Fibroblast of the aortic adventitia (primary cell): ENCODE data around the gene SLC1A7. TPM values are rescaled to one million over a fixed set of nuclear protein-coding genes. Genes with fewer than 3 reads are reported as not detected.
A peak's percentile ranks its signal among the peaks of the same experiment; 100 is the strongest.

Experiments
- DNase-seq: peaks from one replicate; pipeline ENCODE4 v3.0.0-alpha.2; 2010; ENCODE audit warnings: low read depth
- H3K4me3 ChIP-seq: 2 replicates; pipeline ENCODE4 v1.5.1; 2011; ENCODE audit warnings: low read depth, mild to moderate bottlenecking, control low read depth, low read length, moderate library complexity
- total RNA-seq: library from RNA; depleted of rRNA; stranded (reverse); fragments of >200 nt; gene quantifications from 2 replicates; pipeline ENCODE4 v1.2.3, GENCODE V29; 2012; ENCODE audit warnings: low replicate concordance
- TF ChIP-seq, protein P1 (sequence below): IDR thresholded peaks from 2 replicates; pipeline ENCODE4 v1.5.1; 2011; ENCODE audit warnings: mild to moderate bottlenecking, low read length, control low read depth, inconsistent platforms; ENCODE audit not compliant: insufficient read depth

Gene SLC1A7
- total RNA-seq, 1 donor: 3.8 TPM

DNA sequence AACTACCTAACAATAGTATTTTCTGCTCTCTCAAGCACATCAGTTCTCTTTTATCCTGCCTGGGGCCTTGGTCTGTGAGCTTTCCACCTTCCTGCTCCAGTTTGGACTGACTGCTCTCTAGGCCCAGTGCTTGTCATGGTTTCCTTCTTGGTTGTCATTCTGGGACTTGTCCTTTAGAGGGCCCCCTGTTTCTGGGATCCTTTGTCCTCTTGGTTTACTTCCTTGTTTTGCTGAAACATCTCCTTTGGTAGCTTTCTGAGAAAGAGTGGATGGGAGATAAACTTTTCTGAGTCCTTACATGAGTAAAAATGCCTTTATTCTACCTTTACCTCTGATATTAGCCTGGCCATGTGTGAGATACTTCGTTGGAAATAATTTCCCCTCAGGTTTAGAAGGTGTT lies 4.7 kb downstream of the SLC1A7 start:
- DNase-seq: no peak

DNA sequence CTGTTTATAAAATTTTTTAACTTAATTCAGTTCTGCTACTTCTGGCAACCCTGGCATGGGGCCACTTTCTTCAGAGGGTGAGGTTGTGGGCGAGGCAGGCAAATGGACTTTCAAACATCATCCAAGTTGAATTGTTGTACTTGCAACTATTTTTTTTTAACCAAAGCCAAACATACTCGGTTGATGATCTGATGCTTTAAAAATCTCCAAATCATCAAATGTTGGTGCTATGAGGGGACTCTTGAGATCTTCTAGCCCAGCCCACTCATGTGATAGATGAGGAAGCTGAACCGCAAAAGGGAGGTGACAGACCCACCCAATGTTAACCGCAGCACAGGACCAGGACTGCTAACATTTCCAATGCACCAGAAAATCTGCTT lies 6.7 kb downstream of the SLC1A7 start:
- peak; percentile 98 for DNase-seq
- no peak overlapping the region for H3K4me3 ChIP-seq
- TF ChIP-seq, protein P1, sequence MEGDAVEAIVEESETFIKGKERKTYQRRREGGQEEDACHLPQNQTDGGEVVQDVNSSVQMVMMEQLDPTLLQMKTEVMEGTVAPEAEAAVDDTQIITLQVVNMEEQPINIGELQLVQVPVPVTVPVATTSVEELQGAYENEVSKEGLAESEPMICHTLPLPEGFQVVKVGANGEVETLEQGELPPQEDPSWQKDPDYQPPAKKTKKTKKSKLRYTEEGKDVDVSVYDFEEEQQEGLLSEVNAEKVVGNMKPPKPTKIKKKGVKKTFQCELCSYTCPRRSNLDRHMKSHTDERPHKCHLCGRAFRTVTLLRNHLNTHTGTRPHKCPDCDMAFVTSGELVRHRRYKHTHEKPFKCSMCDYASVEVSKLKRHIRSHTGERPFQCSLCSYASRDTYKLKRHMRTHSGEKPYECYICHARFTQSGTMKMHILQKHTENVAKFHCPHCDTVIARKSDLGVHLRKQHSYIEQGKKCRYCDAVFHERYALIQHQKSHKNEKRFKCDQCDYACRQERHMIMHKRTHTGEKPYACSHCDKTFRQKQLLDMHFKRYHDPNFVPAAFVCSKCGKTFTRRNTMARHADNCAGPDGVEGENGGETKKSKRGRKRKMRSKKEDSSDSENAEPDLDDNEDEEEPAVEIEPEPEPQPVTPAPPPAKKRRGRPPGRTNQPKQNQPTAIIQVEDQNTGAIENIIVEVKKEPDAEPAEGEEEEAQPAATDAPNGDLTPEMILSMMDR: no peak

More for the DNA sequence above, 4.7 kb downstream of the SLC1A7 start:
- no peak overlapping the region for H3K4me3 ChIP-seq
- TF ChIP-seq, protein P1: no peak

DNA sequence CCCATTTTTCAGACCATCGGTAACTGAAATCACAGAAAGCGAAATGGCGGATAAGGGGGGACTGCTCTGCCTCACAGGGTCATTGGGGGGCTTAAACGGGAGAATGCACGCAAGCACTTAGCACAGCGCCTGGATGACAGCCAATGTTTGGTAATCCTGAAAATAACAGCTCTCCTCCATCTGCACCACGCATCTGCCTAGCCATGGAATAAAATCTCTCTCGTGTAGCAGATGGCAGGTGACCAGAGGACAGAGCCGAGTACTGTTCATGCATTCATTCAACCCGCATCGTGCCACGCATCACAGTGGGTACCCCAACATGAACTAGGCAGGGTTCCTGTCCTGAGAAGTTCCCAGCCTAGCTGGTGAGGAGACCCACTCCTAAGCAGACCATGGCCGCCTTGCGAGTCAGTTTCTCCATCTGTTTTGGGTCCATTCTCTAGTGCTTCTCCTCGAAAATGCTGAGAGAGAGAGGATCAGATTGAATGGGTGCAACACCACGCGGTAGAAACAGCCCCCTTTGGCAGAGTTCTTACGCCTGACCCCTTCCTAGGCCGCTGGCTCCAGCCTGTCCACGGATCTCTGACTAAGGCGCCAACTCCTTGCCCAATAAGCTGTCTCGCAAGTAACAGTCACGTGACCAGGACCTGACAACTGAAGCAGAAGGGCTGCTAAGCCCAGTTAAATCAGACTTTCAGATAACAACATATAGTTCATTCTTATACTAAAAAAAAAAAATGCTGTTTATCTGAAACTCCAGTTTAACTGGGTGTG lies 7.3 kb downstream of the SLC1A7 start:
- DNase-seq: peak; percentile 98
- no peak overlapping the region for H3K4me3 ChIP-seq
- TF ChIP-seq, protein P1: no peak

DNA sequence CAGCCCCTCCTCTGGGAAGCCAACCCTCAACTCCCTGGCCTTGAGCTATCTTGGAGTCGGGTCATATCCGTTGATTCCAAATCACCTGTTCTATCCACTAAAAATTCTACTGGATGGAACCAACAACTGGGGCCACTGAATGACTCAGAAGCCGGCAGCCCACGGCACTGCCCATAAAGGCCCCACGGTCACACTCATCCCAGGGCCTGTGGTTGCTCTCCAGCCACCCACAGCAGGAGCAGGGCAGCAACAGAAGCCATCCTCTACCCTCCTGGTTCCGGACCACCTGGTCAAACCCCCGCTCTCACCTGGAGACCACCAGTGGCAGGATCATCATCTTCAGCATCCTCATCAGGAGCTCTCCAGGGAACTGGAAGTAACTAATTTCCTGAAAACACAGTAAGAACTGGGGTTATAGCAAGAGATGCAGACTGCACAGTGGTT lies 8.4 kb downstream of the SLC1A7 start:
- no peak overlapping the region for H3K4me3 ChIP-seq
- TF ChIP-seq, protein P1: no peak
- DNase-seq: no peak

DNA sequence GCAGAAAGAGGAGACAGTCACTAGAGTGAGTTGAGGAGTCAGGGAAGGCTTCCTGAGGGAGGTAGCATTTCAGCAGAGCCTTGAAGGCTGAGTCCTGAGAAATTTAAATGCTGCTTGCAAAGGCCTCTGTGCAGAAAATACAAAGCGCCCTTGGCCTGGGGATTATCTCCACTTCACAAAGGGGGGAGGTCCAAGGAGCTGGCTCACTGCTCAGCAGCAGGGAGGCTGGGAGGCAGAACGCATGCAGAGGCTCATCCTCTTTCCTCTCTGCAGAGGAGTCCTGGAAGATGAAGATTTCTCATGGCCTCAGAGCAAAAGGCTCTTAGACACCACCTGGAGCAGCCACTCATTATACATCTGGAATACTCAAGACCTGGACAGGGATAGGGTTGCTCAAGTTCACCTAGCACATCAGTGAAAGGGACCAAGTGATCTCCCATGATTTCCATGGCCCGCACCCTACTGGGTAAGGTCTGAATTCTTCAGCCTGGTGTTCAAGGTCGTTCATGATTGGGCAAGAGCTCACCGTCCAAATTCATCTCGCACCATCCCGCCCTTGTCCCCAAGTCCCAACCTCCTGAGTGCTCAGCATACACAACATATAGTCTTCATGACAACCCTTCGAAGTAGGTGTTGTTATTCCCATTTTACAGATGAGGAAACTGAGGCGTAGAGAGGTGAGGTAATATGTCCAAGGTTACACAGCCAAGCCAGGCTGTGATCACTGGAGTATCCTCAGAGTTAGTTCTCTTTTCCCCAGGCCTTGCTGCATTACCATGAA lies 9.0 kb downstream of the SLC1A7 start:
- no peak for DNase-seq
- no peak overlapping the region for H3K4me3 ChIP-seq
- TF ChIP-seq, protein P1: no peak

DNA sequence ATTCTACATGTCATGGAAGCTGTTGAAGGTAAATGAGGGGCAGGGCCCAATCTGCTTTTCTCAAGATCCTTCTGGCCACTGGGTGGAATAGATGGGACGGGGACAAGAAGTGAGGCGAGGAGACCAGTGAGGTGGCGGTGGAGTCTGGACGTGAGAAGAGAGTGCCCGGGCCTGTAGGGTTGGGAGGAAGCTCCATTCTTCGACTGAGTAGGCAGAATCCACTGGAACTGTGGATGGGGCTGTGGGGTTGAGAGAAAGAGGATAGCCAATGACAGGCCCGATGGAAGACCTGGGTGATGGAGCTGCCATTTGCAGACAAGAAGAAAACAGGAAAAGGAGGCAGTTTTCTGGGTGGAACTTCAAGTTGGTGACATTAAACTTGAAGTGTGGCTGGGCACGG lies 10.3 kb downstream of the SLC1A7 start:
- H3K4me3 ChIP-seq: no peak overlapping the region
- DNase-seq: no peak
- TF ChIP-seq, protein P1: no peak
